ENCODE data around the gene SOX13.

DNA sequence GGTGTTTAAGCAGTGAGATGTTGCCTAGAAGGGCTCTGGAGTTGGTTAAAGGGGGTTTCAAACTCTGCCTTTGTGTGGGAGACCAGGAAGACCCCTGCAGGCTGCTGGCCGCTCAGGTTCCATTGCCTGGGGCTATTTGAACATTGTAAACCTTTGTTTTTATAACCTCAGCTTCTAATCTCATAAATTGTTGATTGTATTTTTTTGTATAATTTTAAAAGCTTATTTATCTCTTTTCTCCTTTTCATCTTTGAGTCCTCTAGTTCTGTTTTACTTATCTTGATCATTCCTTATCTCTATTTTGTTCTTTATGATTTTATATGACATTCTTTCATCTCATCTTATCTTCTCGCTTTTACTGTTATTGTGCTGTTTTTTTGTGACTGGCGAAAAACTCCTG is 45.5 kb upstream of the SOX13 start:
- TF ChIP-seq CTCF (conservative IDR thresholded peaks at IDR 0.05 in 1 of 2, IDR thresholded peaks at IDR 0.05 in 1 of 2; ENCODE audit: extremely low read depth in 1 of 2, insufficient read depth in 1 of 2, low read depth in 1 of 2, low read length in 2 of 2) (no peak), EZH2 (IDR thresholded peaks at IDR 0.05; ENCODE audit: borderline replicate concordance, low read length) (no peak)
